NCI-H748 (cell line): ENCODE measurements around the gene MAML3.

Experiments
- DNase-seq: peaks from one replicate; lab custom pipeline; 2025; ENCODE audit not compliant: unreplicated experiment; lab: John Stamatoyannopoulos, UW

Gene MAML3

DNA sequence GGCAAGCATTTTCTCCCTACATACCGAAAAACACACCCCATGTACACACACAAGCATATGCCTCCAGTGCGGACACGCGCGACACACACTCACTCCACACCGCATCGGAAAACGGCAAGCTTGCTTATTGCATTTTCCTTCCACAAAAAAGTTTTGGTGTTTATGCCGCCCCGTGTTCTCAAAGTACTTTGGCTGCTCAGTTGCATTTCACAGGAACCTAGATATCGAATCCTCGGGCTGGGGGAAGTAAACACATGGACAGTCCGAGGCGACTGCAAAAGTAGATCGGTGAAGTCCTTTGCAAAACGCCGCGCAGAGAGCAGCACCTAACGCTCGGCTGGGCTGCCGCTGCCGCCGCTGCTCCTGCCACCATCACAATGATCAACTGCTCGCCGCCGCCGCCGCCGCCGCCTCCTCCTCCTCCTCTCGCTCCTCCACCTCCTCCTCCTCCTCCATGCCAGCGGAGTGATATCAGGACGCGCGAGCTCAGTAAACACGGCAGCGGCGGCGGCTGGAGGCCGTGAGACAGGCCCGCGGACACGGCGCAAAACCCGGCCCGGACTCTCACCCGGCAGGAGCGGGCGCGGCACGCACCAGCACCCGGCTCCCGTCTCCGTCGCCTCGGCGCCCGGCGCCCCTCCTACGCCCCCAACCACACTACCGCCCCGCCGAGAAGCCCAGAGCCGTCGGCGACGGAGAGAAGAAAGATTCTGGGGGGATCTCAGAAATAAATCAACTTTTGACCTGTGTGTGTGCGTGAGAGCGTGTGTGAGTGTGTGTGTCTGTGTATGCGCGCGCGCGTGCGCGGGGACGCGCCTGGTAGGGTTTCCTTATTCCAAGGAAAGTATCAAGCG is at the start of gene MAML3:
TSS of gene MAML3 (minus strand) at position 467 of the 854 bp plus-strand sequence. CDS start 857 bp downstream, outside the sequence.
- peak; percentile 92 for DNase-seq

GRCh38 chr4:140198942-140199341 is 45.0 kb upstream of the MAML3 start:
- DNase-seq, result no peak

- DNase-seq, result peak; percentile 3
These were observed 41.8 kb upstream of the MAML3 start for GRCh38 chr4:140195806-140196205.

DNA sequence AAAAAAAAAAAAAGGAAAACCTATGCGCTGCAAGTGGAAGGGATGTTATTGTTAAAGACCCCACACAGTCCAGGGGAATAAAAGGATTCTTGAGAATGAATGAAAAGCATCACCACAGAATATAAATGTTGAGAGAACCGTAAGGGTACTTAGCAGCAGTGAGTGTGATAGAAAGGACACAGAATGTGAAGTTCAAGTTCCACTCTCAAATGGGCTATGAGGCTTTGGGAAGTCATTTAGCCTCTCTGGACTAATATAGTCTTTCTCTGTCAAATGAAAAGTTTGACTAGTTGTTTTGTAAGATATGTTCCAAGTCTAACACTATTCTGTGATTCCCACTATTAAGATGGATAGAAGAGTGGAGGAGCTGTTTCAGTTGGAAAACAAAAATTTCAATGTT is 35.8 kb upstream of the MAML3 start:
- no peak for DNase-seq

GRCh38 chr4:140188975-140189374 is 35.0 kb upstream of the MAML3 start:
- DNase-seq, result no peak

DNA sequence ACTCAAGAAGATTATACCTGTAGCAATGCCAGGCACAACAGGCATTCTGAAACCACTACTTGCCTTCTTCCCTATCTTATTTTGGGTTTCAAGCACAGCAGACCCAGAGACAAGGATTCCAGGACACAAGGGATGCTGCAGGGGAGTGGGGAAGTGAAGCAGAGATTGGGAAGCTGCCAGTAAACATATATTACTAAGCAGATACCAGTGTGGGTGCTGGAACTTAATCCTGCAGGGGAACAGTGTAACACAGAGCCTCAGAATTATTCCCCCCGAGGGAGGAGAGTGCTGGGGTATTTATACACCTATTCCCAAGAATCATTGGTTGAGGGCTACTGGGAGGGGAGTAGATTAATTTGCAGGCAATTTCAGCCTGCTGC is 33.3 kb upstream of the MAML3 start:
- no peak for DNase-seq

GRCh38 chr4:140186651-140187315 is 32.8 kb upstream of the MAML3 start:
- no peak for DNase-seq

DNA sequence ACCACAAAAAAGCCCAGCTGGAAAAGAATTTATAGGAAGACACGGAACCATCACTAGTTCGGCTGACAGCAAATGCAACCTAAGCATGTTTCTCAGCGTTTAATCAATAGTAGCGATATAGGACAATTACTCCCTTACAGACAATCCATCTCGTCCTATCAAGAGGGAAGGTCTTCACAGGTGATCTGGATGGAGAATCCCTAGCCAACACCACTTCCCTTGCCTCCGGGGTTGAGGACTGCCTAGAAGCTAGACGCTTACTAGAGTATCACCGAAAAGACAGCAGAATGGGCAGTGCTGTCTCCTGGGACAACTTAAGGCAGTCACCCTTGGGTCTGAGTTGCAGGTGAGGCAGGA is 32.1 kb upstream of the MAML3 start:
- DNase-seq, result no peak

- no peak for DNase-seq
These were observed 31.6 kb upstream of the MAML3 start for GRCh38 chr4:140185412-140186081.

- DNase-seq, result no peak
These were observed 29.3 kb upstream of the MAML3 start for GRCh38 chr4:140183270-140183669.

DNA sequence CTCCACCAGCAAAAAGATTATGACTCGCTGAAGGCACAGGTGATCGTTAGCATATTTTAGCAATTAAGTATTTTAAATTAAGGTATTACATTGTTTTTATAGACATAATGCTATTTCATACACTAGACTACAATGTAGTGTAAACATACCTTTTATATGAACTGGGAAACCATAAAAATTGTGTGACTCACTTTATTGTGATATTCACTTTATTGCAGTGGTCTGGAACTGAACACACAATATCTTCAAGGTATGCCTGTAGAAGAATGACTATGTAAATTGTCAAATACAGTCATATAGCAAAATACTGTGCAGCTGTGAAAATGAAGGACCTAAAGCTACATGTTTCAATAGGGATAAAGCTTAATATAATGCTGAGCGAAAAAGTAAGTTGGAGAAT is 26.6 kb upstream of the MAML3 start:
- no peak for DNase-seq

DNA sequence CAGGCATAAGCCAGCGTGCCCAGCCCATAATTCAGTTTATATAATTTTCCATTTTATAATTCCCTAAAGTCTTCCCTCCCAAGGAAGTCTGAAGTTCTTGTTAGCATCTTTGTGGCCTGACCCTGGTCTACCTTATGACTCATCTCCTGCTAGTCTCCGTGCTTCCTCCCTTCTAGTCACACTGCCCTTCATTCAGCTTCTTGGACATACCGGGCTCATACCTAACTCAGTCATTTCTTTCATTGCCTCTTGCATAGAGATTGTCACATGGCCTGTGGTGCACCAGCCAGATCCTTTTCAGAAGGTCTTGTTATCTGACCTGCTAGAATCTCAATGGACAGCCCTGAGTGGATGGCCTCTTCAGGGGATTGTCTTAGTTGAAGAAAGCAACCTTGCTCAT is 22.8 kb upstream of the MAML3 start:
- DNase-seq, result no peak

DNA sequence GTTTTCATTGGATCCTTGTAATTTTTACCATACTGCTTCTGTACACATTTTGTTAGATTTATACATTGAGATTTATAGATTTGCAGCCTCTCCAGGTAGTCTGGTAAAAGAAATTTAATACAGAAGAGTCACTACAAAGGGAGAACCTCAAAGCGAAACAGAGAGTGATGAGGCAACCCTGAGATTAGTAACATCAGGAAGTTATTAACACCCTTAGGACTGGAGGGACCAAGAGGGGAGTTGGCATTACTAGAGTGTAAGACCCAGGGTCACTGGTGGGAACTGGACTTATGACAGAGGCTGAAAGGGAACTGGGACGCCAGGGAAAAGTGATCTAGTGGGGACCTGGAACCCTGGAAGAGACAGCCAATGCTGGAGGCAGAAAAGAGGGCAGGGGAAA is 20.6 kb upstream of the MAML3 start:
- DNase-seq, result no peak

- no peak for DNase-seq
These were observed 19.0 kb upstream of the MAML3 start for GRCh38 chr4:140172960-140173359.

DNA sequence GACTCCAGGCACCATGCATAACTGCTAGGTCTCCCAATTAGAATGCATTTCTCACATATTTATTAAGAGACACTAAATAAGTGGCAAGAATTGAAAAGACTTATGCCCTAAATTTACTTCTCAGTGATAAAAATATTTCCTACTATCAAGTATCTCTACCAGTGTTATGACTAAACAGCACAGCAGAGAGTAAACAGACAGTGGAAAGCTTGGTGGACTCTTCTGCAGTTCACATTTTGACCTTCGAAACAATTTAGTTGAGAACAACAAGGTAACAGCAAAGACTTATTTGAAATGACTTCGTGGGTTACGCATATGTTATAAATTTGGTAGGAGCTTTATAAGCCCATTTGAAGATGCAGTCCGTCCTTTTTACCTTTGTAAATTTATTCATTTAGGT is 16.3 kb upstream of the MAML3 start:
- DNase-seq, result no peak

- DNase-seq, result no peak
These were observed 15.0 kb upstream of the MAML3 start for GRCh38 chr4:140168936-140169335.

- DNase-seq, result no peak
These were observed 14.5 kb upstream of the MAML3 start for GRCh38 chr4:140168474-140168873.

GRCh38 chr4:140163029-140163810 is 9.2 kb upstream of the MAML3 start:
- no peak for DNase-seq

GRCh38 chr4:140162596-140162995 is 8.6 kb upstream of the MAML3 start:
- DNase-seq, result no peak

DNA sequence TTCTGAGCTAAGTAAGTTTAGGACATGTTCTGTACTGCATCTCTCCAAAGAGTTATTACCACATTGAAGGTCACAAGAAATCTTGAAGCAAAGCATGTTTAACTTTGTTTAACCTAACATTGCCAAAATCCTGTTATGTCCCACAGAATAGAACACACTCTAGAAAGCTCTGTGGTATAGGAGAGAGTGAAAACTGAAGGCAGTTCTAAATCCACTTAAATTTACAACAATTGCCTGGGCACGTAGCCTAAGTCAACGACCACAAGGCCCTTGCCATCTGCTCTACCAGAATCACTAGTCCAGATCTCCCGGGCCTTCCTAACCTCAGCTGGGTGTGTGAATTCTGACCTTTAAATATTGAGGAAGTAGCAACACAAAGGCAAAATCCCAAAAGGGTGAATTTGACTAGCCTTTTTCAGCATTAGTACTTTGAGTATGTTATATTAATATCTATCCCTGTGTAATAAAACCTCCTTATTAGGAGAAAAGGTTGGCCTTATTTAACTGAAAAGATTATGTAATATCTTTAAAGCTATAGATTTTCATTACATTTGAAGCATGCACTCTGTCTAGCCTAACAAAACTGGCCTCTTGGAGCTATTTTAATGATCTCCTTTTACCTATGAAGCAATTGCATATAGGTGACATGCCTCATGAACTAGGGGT is 4.5 kb upstream of the MAML3 start:
- DNase-seq, result peak; percentile 27

DNA sequence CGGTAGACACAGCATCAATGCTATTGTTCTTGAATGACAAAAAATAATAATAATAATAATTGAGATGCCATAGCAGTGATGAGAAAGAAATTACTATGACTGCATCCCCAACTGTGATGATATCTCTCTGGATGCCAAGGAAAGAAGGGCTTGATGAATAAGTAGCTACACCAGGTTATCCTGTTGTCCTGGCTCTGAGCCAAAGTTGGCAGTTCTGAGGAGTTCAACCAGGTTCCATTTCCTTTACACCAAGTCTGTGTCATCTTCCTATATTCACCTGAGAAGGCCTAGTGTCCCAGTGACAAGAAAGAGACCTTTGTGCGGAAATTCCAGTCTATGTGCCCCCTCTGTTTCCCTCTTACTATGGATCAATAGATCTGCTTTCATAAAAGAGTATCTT is 3.4 kb upstream of the MAML3 start:
- DNase-seq, result no peak
